ENCODE measurements around the gene SLC25A10. TPM values are rescaled to one million over a fixed set of nuclear protein-coding genes. Genes with fewer than 3 reads are reported as not detected.

The SLC25A10 gene
- total RNA-seq, 1 donor from 2014 or later = 23.7 TPM

- no peak for DNase-seq (ENCODE audit: low read depth)
- H3K4me3 ChIP-seq (ENCODE audit: low read depth, low read length) = no peak overlapping the region
- no peaks in the 10 kb centered on the region for H3K27me3 ChIP-seq (ENCODE audit: control insufficient read depth, insufficient read depth, low read length)
- no peak for TF ChIP-seq CTCF (IDR thresholded peaks at IDR 0.05; ENCODE audit: insufficient read depth, low read length, poor library complexity, severe bottlenecking)
- H3K36me3 ChIP-seq (ENCODE audit: control insufficient read depth, insufficient read depth, low read length) = peaks cover 4% of the 10 kb centered on the region
Measured at GRCh38 chr17:81688616-81689015, 23.5 kb upstream of the SLC25A10 start.

- peaks cover 8% of the 10 kb centered on the region for H3K36me3 ChIP-seq (ENCODE audit: control insufficient read depth, insufficient read depth, low read length)
- no peak for DNase-seq (ENCODE audit: low read depth)
- no peaks in the 10 kb centered on the region for H3K27me3 ChIP-seq (ENCODE audit: control insufficient read depth, insufficient read depth, low read length)
- H3K4me3 ChIP-seq (ENCODE audit: low read depth, low read length) = no peak overlapping the region
- TF ChIP-seq CTCF (IDR thresholded peaks at IDR 0.05; ENCODE audit: insufficient read depth, low read length, poor library complexity, severe bottlenecking) = no peak
Measured at GRCh38 chr17:81690066-81690465, 22.0 kb upstream of the SLC25A10 start.

GRCh38 chr17:81690549-81690948 is 21.5 kb upstream of the SLC25A10 start:
- Histone ChIP-seq H3K4me3 (ENCODE audit: low read depth, low read length) (no peak overlapping the region), H3K27me3 (ENCODE audit: control insufficient read depth, insufficient read depth, low read length) (no peaks in the 10 kb centered on the region), H3K36me3 (ENCODE audit: control insufficient read depth, insufficient read depth, low read length) (peaks cover 9% of the 10 kb centered on the region)
- no peak for TF ChIP-seq CTCF (IDR thresholded peaks at IDR 0.05; ENCODE audit: insufficient read depth, low read length, poor library complexity, severe bottlenecking)
- DNase-seq (ENCODE audit: low read depth) = no peak

GRCh38 chr17:81691196-81691595 is 20.9 kb upstream of the SLC25A10 start:
- peaks cover 8% of the 10 kb centered on the region for H3K36me3 ChIP-seq (ENCODE audit: control insufficient read depth, insufficient read depth, low read length)
- no peak for TF ChIP-seq CTCF (IDR thresholded peaks at IDR 0.05; ENCODE audit: insufficient read depth, low read length, poor library complexity, severe bottlenecking)

GRCh38 chr17:81691608-81692007 is 20.5 kb upstream of the SLC25A10 start:
- Histone ChIP-seq H3K27me3 (ENCODE audit: control insufficient read depth, insufficient read depth, low read length) (no peaks in the 10 kb centered on the region), H3K36me3 (ENCODE audit: control insufficient read depth, insufficient read depth, low read length) (peaks cover 8% of the 10 kb centered on the region), H3K4me3 (ENCODE audit: low read depth, low read length) (no peak overlapping the region)

More at GRCh38 chr17:81691196-81691595, 20.9 kb upstream of the SLC25A10 start:
- Histone ChIP-seq H3K4me3 (ENCODE audit: low read depth, low read length) (no peak overlapping the region), H3K27me3 (ENCODE audit: control insufficient read depth, insufficient read depth, low read length) (no peaks in the 10 kb centered on the region)
- no peak for DNase-seq (ENCODE audit: low read depth)

More at GRCh38 chr17:81691608-81692007, 20.5 kb upstream of the SLC25A10 start:
- no peak for DNase-seq (ENCODE audit: low read depth)
- no peak for TF ChIP-seq CTCF (IDR thresholded peaks at IDR 0.05; ENCODE audit: insufficient read depth, low read length, poor library complexity, severe bottlenecking)

All from kidney epithelial cell (primary cell).